HG03457 (cell line): ENCODE data around the gene PHLDB3.
"Not testable (repeated sequence)": the region's sequence is repeated elsewhere in the genome, so short reads cannot be mapped to it uniquely, and the experiment has no call there.

ENCODE experiments used
- ATAC-seq: cut with Tn5 transposase; IDR thresholded peaks from one replicate; pipeline ENCODE4 v1.9.1; 2021; ENCODE audit warnings: moderate number of reproducible peaks; ENCODE audit not compliant: unreplicated experiment

PHLDB3 gene

GRCh38 chr19:43527860-43528622, 23.5 kb upstream of the PHLDB3 start:
- ATAC-seq: no peak

GRCh38 chr19:43526884-43527859, 22.6 kb upstream of the PHLDB3 start, which contains the start of gene ETHE1:
ETHE1 (minus strand) TSS chr19:43527201; CDS start chr19:43527177, 24 bp downstream.
- no peak for ATAC-seq

GRCh38 chr19:43525836-43526771, 21.6 kb upstream of the PHLDB3 start:
- ATAC-seq: no peak

- no peak for ATAC-seq
Observed at GRCh38 chr19:43524922-43525835, 20.6 kb upstream of the PHLDB3 start.

GRCh38 chr19:43523696-43524095, 19.1 kb upstream of the PHLDB3 start:
- not testable (repeated sequence) for ATAC-seq

GRCh38 chr19:43522929-43523328, 18.4 kb upstream of the PHLDB3 start:
- no peak for ATAC-seq

GRCh38 chr19:43519436-43520088, 15.0 kb upstream of the PHLDB3 start:
- ATAC-seq: no peak

- ATAC-seq: no peak
Observed at GRCh38 chr19:43518051-43518450, 13.5 kb upstream of the PHLDB3 start.

- ATAC-seq: not testable (repeated sequence)
Observed at GRCh38 chr19:43512399-43512798, 7.9 kb upstream of the PHLDB3 start.

GRCh38 chr19:43511324-43511723, 6.8 kb upstream of the PHLDB3 start:
- no peak for ATAC-seq

- no peak for ATAC-seq
Observed at GRCh38 chr19:43510713-43511112, 6.2 kb upstream of the PHLDB3 start.

- no peak for ATAC-seq
Observed at GRCh38 chr19:43507880-43508279, 3.3 kb upstream of the PHLDB3 start.

- no peak for ATAC-seq
Observed at GRCh38 chr19:43506629-43507028, 2.1 kb upstream of the PHLDB3 start.

- no peak for ATAC-seq
Observed at GRCh38 chr19:43505941-43506340, 1.4 kb upstream of the PHLDB3 start.

GRCh38 chr19:43505186-43505456, 575 bp upstream of the PHLDB3 start:
- ATAC-seq: no peak

- ATAC-seq: peak; percentile 69
Observed at GRCh38 chr19:43503501-43504425, 783 bp downstream of the PHLDB3 start.

GRCh38 chr19:43502419-43502976, 2.0 kb downstream of the PHLDB3 start:
- no peak for ATAC-seq
